GM21381 (cell line): ENCODE results near the gene GTF3C1.

Experiments
- ATAC-seq: cut with Tn5 transposase; IDR thresholded peaks from one replicate; pipeline ENCODE4 v1.9.1; 2021; ENCODE audit warnings: mild to moderate bottlenecking, moderate library complexity; ENCODE audit not compliant: unreplicated experiment

Gene GTF3C1

GRCh38 chr16:27520982-27521673, 28.6 kb downstream of the GTF3C1 start:
- ATAC-seq = no peak

GRCh38 chr16:27518226-27518625, 31.5 kb downstream of the GTF3C1 start:
- no peak for ATAC-seq

- ATAC-seq = no peak
Observed at GRCh38 chr16:27517664-27518063, 32.0 kb downstream of the GTF3C1 start.

- no peak for ATAC-seq
Observed at GRCh38 chr16:27516365-27516764, 33.3 kb downstream of the GTF3C1 start.

GRCh38 chr16:27515874-27516353, 33.8 kb downstream of the GTF3C1 start:
- ATAC-seq = peak; percentile 65

- ATAC-seq = no peak
Observed at GRCh38 chr16:27514806-27515205, 34.9 kb downstream of the GTF3C1 start.

- no peak for ATAC-seq
Observed at GRCh38 chr16:27511657-27512448, 37.9 kb downstream of the GTF3C1 start.

GRCh38 chr16:27508476-27508875, 41.2 kb downstream of the GTF3C1 start:
- no peak for ATAC-seq

- ATAC-seq = no peak
Observed at GRCh38 chr16:27506771-27507170, 42.9 kb downstream of the GTF3C1 start.

- no peak for ATAC-seq
Observed at GRCh38 chr16:27505297-27506236, 44.1 kb downstream of the GTF3C1 start.

- no peak for ATAC-seq
Observed at GRCh38 chr16:27503662-27504061, 46.1 kb downstream of the GTF3C1 start.

GRCh38 chr16:27500801-27501200, 48.9 kb downstream of the GTF3C1 start:
- no peak for ATAC-seq

GRCh38 chr16:27499659-27500055, 50.1 kb downstream of the GTF3C1 start:
- no peak for ATAC-seq

- no peak for ATAC-seq
Observed at GRCh38 chr16:27498916-27499658, 50.6 kb downstream of the GTF3C1 start.

- ATAC-seq = no peak
Observed at GRCh38 chr16:27498031-27498825, 51.5 kb downstream of the GTF3C1 start.

GRCh38 chr16:27495191-27495590, 54.5 kb downstream of the GTF3C1 start:
- ATAC-seq = no peak

- no peak for ATAC-seq
Observed at GRCh38 chr16:27492588-27492979, 57.1 kb downstream of the GTF3C1 start.

- no peak for ATAC-seq
Observed at GRCh38 chr16:27491894-27492587, 57.7 kb downstream of the GTF3C1 start.

- ATAC-seq = no peak
Observed at GRCh38 chr16:27489906-27490305, 59.8 kb downstream of the GTF3C1 start.
